ENCODE results near the gene IFI16.
"Not testable (repeated sequence)": the region's sequence is repeated elsewhere in the genome, so short reads cannot be mapped to it uniquely, and the experiment has no call there.

Gene IFI16

GRCh38 chr1:159005161-159005560, 4.5 kb upstream of the IFI16 start:
- DNase-seq (ENCODE audit: extremely low spot score), result no peak
- no peak for TF ChIP-seq CTCF (IDR thresholded peaks at IDR 0.05; ENCODE audit: control extremely low read depth, extremely low read depth, low read depth, missing control alignments)
- ChIA-PET POLR2A (no interaction called here), CTCF (interaction anchor here (1.3 kb wide), 1 partner anchor 14 kb away, joined by 5 read pairs; no protein-coding TSS in a partner anchor)

GRCh38 chr1:159005676-159006075, 4.0 kb upstream of the IFI16 start:
- DNase-seq (ENCODE audit: extremely low spot score), result no peak
- CTCF ChIA-PET, result interaction anchor here (1.3 kb wide), 1 partner anchor 13 kb away, joined by 5 read pairs; no protein-coding TSS in a partner anchor
- POLR2A ChIA-PET, result no interaction called here
- no peak for TF ChIP-seq CTCF (IDR thresholded peaks at IDR 0.05; ENCODE audit: control extremely low read depth, extremely low read depth, low read depth, missing control alignments)

GRCh38 chr1:159006210-159006807, 3.4 kb upstream of the IFI16 start:
- CTCF ChIA-PET, result interaction anchor here (1.3 kb wide), 1 partner anchor 13 kb away, joined by 5 read pairs; no protein-coding TSS in a partner anchor
- POLR2A ChIA-PET; DNase-seq (ENCODE audit: extremely low spot score): not testable (repeated sequence)

- ChIA-PET CTCF (interaction anchor here (0.9 to 1.7 kb wide), 4 partner anchors 9 to 64 kb away, joined by 3 read pairs; no protein-coding TSS in a partner anchor), POLR2A (no interaction called here)
- TF ChIP-seq CTCF (IDR thresholded peaks at IDR 0.05; ENCODE audit: control extremely low read depth, extremely low read depth, low read depth, missing control alignments), result no peak
- DNase-seq (ENCODE audit: extremely low spot score), result no peak
These were observed 2.0 kb upstream of the IFI16 start for GRCh38 chr1:159007726-159008125.

- POLR2A ChIA-PET, result no interaction called here
- peak; percentile 29 for DNase-seq (ENCODE audit: extremely low spot score)
- CTCF ChIA-PET, result interaction anchor here (1.0 to 2.9 kb wide), 5 partner anchors 8 to 178 kb away, joined by 3 to 16 read pairs (median 5); partner anchors contain the start of gene MNDA
- no peak for TF ChIP-seq CTCF (IDR thresholded peaks at IDR 0.05; ENCODE audit: control extremely low read depth, extremely low read depth, low read depth, missing control alignments)
These were observed 941 bp upstream of the IFI16 start for GRCh38 chr1:159008744-159009188.

- CTCF ChIA-PET, result interaction anchor here (1.0 to 2.9 kb wide), 5 partner anchors 9 to 178 kb away, joined by 3 to 16 read pairs (median 5); partner anchors contain the start of gene MNDA
- DNase-seq (ENCODE audit: extremely low spot score), result no peak
These were observed 420 bp upstream of the IFI16 start for GRCh38 chr1:159009287-159009686.

More at GRCh38 chr1:159009287-159009686, 420 bp upstream of the IFI16 start:
- no peak for TF ChIP-seq CTCF (IDR thresholded peaks at IDR 0.05; ENCODE audit: control extremely low read depth, extremely low read depth, low read depth, missing control alignments)
- POLR2A ChIA-PET, result no interaction called here
